Sigmoid colon (tissue), 7 donors: ENCODE measurements around the gene B3GNT5. TPM values are rescaled to one million over a fixed set of nuclear protein-coding genes. Genes with fewer than 3 reads are reported as not detected.

ENCODE experiments used
- DNase-seq: peaks from one replicate; pipeline ENCODE4 v3.0.0-alpha.2; 2019
- H3K27ac ChIP-seq, 4 donors: fragments of 200-600 bp; sonication (generic); one replicate each; pipeline ENCODE4 v1.5.1; 2016 to 2019; ENCODE audit warnings: mild to moderate bottlenecking in 1 of 4
- H3K27me3 ChIP-seq, 3 donors: fragments of 200-600 bp; sonication (generic); one replicate each; pipeline ENCODE4 v1.5.1; 2019; ENCODE audit warnings: mild to moderate bottlenecking in 1 of 3
- H3K36me3 ChIP-seq, 4 donors: fragments of 200-600 bp; sonication (generic); one replicate each; pipeline ENCODE4 v1.5.1; 2016 to 2019
- H3K4me1 ChIP-seq, 4 donors: fragments of 200-600 bp; sonication (generic); one replicate each; pipeline ENCODE4 v1.5.1; 2017 to 2019
- H3K4me3 ChIP-seq, 4 donors: fragments of 200-600 bp; sonication (generic); one replicate each; pipeline ENCODE4 v1.5.1; 2017 to 2019; ENCODE audit warnings: mild to moderate bottlenecking in 2 of 4, moderate library complexity in 1 of 4
- H3K9me3 ChIP-seq, 4 donors: fragments of 200-600 bp in 3 of 4; sonication (generic) in 3 of 4; one replicate each; pipeline versions ENCODE4 v1.5.1 to v1.6.1; 2013 to 2019
- EP300 ChIP-seq, 4 donors: sonication (generic); formaldehyde crosslinking; IDR thresholded peaks; one replicate each; pipeline ENCODE4 v1.6.1; 2017; ENCODE audit warnings: antibody characterized with exemption in 4 of 4
- POLR2A ChIP-seq, 2 donors: fragments of 450-650 bp; IDR thresholded peaks; one replicate each; pipeline ENCODE4 v1.6.1; 2016; ENCODE audit warnings: antibody characterized with exemption in 2 of 2, mild to moderate bottlenecking in 2 of 2, moderate library complexity in 2 of 2
- POLR2AphosphoS5 ChIP-seq, 4 donors: sonication (generic); formaldehyde crosslinking; IDR thresholded peaks; one replicate each; pipeline ENCODE4 v1.6.1; 2017; ENCODE audit warnings: antibody characterized with exemption in 4 of 4
- WGBS, 2 donors: extraction: QIAGEN DNeasy Blood & Tissue Kit; methylation state at CpG; one replicate each; pipeline ENCODE4 v1.1.7; 2013; 5-methylcytosine and 5-hydroxymethylcytosine counted together
- intact Hi-C: fragments of 100-400 bp; cut with DNase I; formaldehyde crosslinking; loops from one replicate; pipeline ENCODE4 v1.15.1; 2023
- polyA plus RNA-seq, 3 donors: library from polyadenylated mRNA; stranded (reverse); fragments of 200-250 nt; gene quantifications; one replicate each; pipeline ENCODE4 v1.2.3, GENCODE V29; 2013
- total RNA-seq, 4 donors: library from RNA; depleted of rRNA; stranded (reverse); fragments of >200 nt; gene quantifications; one replicate each; pipeline ENCODE4 v1.1.0, GENCODE V29; 2016
- TF ChIP-seq, protein P1 (sequence below), 4 experiments: fragments of 450-650 bp in 3 of 4; fragments of 200-600 bp in 1 of 4; IDR thresholded peaks; one replicate each; pipeline ENCODE4 v1.5.1; 2016 to 2019; ENCODE audit warnings: antibody characterized with exemption in 4 of 4, mild to moderate bottlenecking in 3 of 4, moderate library complexity in 2 of 4
- donor health status: healthy with polysubstance abuse.
- donor health status: Bipolar disorder and iron deficiency.
- donor health status: healthy.

Gene B3GNT5
- total and polyA plus RNA-seq, 7 donors: 2.2 to 29.6 (median 4.2) TPM

DNA sequence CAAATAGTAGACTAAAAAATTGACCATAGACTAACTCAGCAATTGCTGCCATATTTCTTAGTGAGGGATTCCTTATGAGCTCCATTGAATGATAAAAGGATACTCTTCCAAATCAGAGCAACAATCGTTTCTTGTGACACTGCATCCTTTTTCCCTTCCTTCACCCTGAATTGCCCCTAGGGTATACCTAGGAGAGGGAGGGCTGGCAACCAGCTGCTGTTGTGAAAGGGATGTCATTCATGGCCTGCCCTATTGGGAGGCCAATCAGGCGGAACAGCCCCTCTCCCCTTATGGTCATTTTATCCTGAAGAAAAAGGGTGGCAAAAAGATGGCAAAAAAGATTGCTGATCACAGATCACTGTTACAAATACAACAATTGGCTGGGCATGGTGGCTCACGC is 26.3 kb downstream of the B3GNT5 start:
- DNase-seq: no peak
- intact Hi-C loops: no loop called here
- Histone ChIP-seq H3K4me3 (no peak overlapping the region), H3K4me1 (no peaks in the 10 kb centered on the region), H3K9me3 (no peaks in the 10 kb centered on the region), H3K27ac (no peak overlapping the region), H3K36me3 (no peaks in the 10 kb centered on the region), H3K27me3 (no peaks in the 10 kb centered on the region)
- TF ChIP-seq POLR2AphosphoS5 (IDR thresholded peaks at IDR 0.05) (no peak), EP300 (IDR thresholded peaks at IDR 0.05) (no peak), POLR2A (IDR thresholded peaks at IDR 0.05) (no peak)
- TF ChIP-seq, protein P1, sequence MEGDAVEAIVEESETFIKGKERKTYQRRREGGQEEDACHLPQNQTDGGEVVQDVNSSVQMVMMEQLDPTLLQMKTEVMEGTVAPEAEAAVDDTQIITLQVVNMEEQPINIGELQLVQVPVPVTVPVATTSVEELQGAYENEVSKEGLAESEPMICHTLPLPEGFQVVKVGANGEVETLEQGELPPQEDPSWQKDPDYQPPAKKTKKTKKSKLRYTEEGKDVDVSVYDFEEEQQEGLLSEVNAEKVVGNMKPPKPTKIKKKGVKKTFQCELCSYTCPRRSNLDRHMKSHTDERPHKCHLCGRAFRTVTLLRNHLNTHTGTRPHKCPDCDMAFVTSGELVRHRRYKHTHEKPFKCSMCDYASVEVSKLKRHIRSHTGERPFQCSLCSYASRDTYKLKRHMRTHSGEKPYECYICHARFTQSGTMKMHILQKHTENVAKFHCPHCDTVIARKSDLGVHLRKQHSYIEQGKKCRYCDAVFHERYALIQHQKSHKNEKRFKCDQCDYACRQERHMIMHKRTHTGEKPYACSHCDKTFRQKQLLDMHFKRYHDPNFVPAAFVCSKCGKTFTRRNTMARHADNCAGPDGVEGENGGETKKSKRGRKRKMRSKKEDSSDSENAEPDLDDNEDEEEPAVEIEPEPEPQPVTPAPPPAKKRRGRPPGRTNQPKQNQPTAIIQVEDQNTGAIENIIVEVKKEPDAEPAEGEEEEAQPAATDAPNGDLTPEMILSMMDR (IDR thresholded peaks at IDR 0.05): no peak
- WGBS, 2 donors: 88 to 93% methylated on average over 3 of the region's 3 CpGs

DNA sequence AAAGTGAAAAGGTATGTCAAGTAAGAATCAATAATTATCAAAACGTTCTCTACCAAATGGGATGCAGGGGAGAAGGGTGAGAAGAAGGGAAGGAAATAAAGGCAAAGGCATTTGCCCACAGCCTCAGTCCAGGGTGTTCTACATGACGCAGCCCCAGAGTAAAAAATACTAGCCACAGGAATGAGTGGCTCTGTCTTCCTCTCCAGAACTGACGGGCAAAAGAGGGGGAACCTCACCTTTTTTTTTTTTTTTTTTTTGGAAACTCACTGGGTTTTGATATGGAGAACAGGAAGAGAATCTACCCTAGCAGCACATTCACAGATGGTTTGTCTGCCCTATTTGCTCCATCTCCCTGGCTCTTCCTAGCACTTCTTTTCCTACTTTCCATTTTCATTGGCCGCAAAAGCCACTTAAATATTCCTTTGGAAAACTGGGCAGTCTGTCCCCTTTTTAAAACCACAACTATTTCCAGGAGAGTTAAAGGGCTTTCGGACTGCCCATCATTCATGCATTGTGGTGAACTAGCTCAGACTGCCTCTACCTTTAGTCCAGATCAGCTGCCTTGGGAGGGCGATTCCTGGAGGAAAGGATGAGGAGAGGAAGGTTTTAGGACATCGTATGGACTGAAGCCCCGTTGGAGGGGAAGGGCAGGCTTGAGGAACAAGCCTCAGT is 28.2 kb downstream of the B3GNT5 start:
- TF ChIP-seq, protein P1 (IDR thresholded peaks at IDR 0.05): no peak
- no peak for TF ChIP-seq POLR2A (IDR thresholded peaks at IDR 0.05)
- no peak for TF ChIP-seq EP300 (IDR thresholded peaks at IDR 0.05)
- TF ChIP-seq POLR2AphosphoS5 (IDR thresholded peaks at IDR 0.05): no peak
- DNase-seq: no peak
- Histone ChIP-seq H3K27ac (no peak overlapping the region), H3K4me3 (no peak overlapping the region), H3K9me3 (no peaks in the 10 kb centered on the region), H3K4me1 (peaks cover 0 to 15% (median 11%) of the 10 kb centered on the region in 4 donors), H3K27me3 (no peaks in the 10 kb centered on the region), H3K36me3 (no peaks in the 10 kb centered on the region)
- intact Hi-C loops: no loop called here
- WGBS, 2 donors: 89 to 90% methylated on average over 8 of the region's 8 CpGs

DNA sequence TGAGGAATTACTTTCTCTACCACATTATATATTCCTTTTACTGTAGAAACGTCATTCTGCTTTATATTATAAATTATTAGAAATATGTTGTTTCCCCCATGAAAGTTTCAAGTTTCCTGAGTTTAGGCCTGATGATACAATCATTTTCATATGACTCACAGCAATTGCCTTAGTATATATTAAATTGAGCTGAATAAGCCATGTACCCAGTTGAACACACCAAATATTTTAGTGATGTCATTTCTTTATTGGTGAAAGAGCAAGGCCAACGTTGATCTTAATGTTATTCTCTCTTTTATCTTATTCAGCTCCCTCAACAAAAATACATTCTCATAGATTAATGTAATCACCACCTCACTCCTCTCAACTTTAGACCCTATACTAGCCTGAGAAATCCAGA is 30.8 kb downstream of the B3GNT5 start:
- Histone ChIP-seq H3K4me1 (peaks cover 0 to 24% (median 11%) of the 10 kb centered on the region in 4 donors), H3K36me3 (no peaks in the 10 kb centered on the region), H3K27ac (no peak overlapping the region), H3K27me3 (no peaks in the 10 kb centered on the region), H3K9me3 (no peaks in the 10 kb centered on the region), H3K4me3 (no peak overlapping the region)
- DNase-seq: no peak
- intact Hi-C loops: no loop called here
- 71 to 86% methylated on average over 2 of the region's 2 CpGs for WGBS, 2 donors
- TF ChIP-seq POLR2AphosphoS5 (IDR thresholded peaks at IDR 0.05) (no peak), POLR2A (IDR thresholded peaks at IDR 0.05) (no peak), EP300 (IDR thresholded peaks at IDR 0.05) (no peak)
- TF ChIP-seq, protein P1 (IDR thresholded peaks at IDR 0.05): no peak

DNA sequence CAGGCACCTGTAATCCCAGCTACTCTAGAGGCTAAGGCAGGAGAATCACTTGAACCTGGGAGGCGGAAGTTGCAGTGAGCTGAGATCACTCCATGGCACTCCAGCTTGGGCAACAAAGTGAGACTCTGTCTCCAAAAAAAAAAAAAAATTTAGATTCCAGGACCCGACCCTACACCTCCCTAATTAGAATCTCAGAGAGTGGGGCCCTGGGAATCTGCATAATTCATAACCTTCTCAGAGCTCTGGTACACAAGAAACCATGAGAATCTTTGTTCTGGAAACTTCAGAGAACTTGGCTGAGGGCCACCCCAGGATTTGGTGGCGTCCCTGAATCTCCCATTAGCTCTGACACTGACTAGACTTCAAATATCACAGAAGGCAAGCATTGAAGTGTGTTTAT is 31.5 kb downstream of the B3GNT5 start:
- no peak overlapping the region for H3K4me3 ChIP-seq
- intact Hi-C loops: no loop called here
- no peaks in the 10 kb centered on the region for H3K27me3 ChIP-seq
- H3K9me3 ChIP-seq: no peaks in the 10 kb centered on the region
- 91 to 94% methylated on average over 3 of the region's 3 CpGs for WGBS, 2 donors
- DNase-seq: no peak
- H3K36me3 ChIP-seq: no peaks in the 10 kb centered on the region
- peaks cover 0 to 24% (median 11%) of the 10 kb centered on the region in 4 donors for H3K4me1 ChIP-seq
- H3K27ac ChIP-seq: peak overlapping the region in 1 of 4 donors; percentile 66
- TF ChIP-seq, protein P1 (IDR thresholded peaks at IDR 0.05): no peak
- TF ChIP-seq EP300 (IDR thresholded peaks at IDR 0.05) (no peak), POLR2AphosphoS5 (IDR thresholded peaks at IDR 0.05) (no peak), POLR2A (IDR thresholded peaks at IDR 0.05) (no peak)
